Subcutaneous adipose tissue (tissue), 4 donors: ENCODE results near the gene ARFGEF2. TPM values are rescaled to one million over a fixed set of nuclear protein-coding genes. Genes with fewer than 3 reads are reported as not detected.

Experiments used
- CTCF ChIP-seq: fragments of 450-650 bp; IDR thresholded peaks from one replicate; pipeline ENCODE4 v1.5.1; 2016; ENCODE audit warnings: low read depth, mild to moderate bottlenecking, control low read depth, antibody characterized with exemption, moderate library complexity
- total RNA-seq, 4 donors: library from RNA; depleted of rRNA; stranded (reverse); fragments of >200 nt; gene quantifications; one replicate each; pipeline ENCODE4 v1.1.0, GENCODE V29; 2016

Gene ARFGEF2
- total RNA-seq, 4 donors from 2014 or later = 30.8 to 40.1 (median 35.5) TPM

- TF ChIP-seq CTCF = no peak
Measured at GRCh38 chr20:48931527-48932374, 10.2 kb downstream of the ARFGEF2 start.

- no peak for TF ChIP-seq CTCF
Measured at GRCh38 chr20:48932375-48932941, 10.9 kb downstream of the ARFGEF2 start.

GRCh38 chr20:48933017-48933766 lies 11.7 kb downstream of the ARFGEF2 start:
- no peak for TF ChIP-seq CTCF

DNA sequence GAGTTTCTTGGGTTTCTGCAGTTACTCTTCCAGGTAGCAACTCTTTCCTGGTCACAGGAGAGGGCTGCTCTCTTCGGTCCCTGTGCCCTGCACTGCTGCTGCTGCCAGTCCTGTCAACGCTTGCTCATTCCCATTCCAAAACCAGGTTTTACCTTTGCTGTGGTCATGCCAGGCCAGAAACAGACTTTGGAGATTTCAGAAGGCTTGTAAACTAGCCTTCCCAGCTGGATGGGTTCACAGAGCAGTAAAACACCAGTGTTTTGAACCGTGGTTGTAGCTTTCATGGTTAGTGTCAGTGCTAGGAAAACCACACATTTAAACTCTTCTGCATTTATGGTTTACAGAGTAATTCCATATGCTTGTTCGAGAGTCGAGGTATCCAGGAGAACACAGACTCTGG lies 16.2 kb downstream of the ARFGEF2 start:
- TF ChIP-seq CTCF = no peak

- TF ChIP-seq CTCF = no peak
Measured at GRCh38 chr20:48938670-48939069, 17.2 kb downstream of the ARFGEF2 start.

DNA sequence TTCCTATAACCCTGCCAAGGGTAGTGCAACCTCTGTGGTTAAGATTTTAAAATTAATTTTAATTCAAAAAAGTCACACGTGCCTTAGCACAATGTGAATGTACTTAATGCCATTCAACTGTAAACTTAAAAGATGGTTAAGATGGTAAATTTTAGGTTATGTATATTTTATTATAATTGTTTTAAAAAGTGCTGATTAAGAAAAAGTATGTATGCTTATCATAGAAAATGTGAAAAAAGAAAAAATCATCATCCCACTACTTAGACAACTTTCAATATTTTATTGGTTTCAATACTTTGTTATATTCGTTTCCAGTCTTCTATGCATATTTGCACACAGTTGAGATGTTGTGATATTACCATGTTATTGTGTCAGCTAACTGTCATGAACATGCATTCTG lies 18.7 kb downstream of the ARFGEF2 start:
- no peak for TF ChIP-seq CTCF

GRCh38 chr20:48941467-48941866 lies 20.0 kb downstream of the ARFGEF2 start:
- no peak for TF ChIP-seq CTCF
